Measurements from ENCODE around the gene BANK1. TPM values are rescaled to one million over a fixed set of nuclear protein-coding genes. Genes with fewer than 3 reads are reported as not detected.

BANK1 gene
- total and polyA plus RNA-seq, 5 experiments from 2014 or later, result 0.40 to 13.4 (median 5.8) TPM; not detected in 1

- DNase-seq, result no peak
- Mint-ChIP-seq H3K36me3 (no peaks in the 10 kb centered on the region), H3K4me3 (no peak overlapping the region), H3K9me3 (peaks cover 0 to 4% (median 0%) of the 10 kb centered on the region in 9 donors), H3K27ac (no peak overlapping the region), H3K27me3 (peaks cover 0 to 4% (median 0%) of the 10 kb centered on the region in 5 donors), H3K4me1 (peaks cover 0 to 6% (median 0%) of the 10 kb centered on the region in 4 donors)
- POLR2A ChIA-PET, result no interaction called here
- no peak for ATAC-seq
These were observed 193.3 kb downstream of the BANK1 start for GRCh38 chr4:101983835-101984234.

GRCh38 chr4:101987623-101988243, 197.2 kb downstream of the BANK1 start:
- no peaks in the 10 kb centered on the region for H3K36me3 Mint-ChIP-seq
- peaks cover 0 to 13% (median 0%) of the 10 kb centered on the region in 4 donors for H3K4me1 Mint-ChIP-seq
- DNase-seq, result no peak
- POLR2A ChIA-PET, result no interaction called here
- H3K9me3 Mint-ChIP-seq, result peaks cover 0 to 4% (median 0%) of the 10 kb centered on the region in 9 donors
- H3K4me3 Mint-ChIP-seq, result no peak overlapping the region
- peak overlapping the region in 1 of 10 donors; percentile 3 for H3K27ac Mint-ChIP-seq
- peaks cover 0 to 4% (median 0%) of the 10 kb centered on the region in 5 donors for H3K27me3 Mint-ChIP-seq
- no peak for ATAC-seq

- Mint-ChIP-seq H3K36me3 (no peaks in the 10 kb centered on the region), H3K4me1 (peaks cover 0 to 28% (median 0%) of the 10 kb centered on the region in 4 donors), H3K27ac (no peak overlapping the region), H3K9me3 (peaks cover 0 to 4% (median 0%) of the 10 kb centered on the region in 9 donors), H3K4me3 (no peak overlapping the region), H3K27me3 (peaks cover 0 to 4% (median 0%) of the 10 kb centered on the region in 5 donors)
- POLR2A ChIA-PET, result no interaction called here
- no peak for ATAC-seq
- no peak for DNase-seq
These were observed 199.0 kb downstream of the BANK1 start for GRCh38 chr4:101989551-101989950.

GRCh38 chr4:101992446-101992845, 201.9 kb downstream of the BANK1 start:
- Mint-ChIP-seq H3K4me3 (no peak overlapping the region), H3K27me3 (no peaks in the 10 kb centered on the region), H3K4me1 (peaks cover 0 to 41% (median 0%) of the 10 kb centered on the region in 4 donors), H3K27ac (no peak overlapping the region), H3K36me3 (no peaks in the 10 kb centered on the region), H3K9me3 (peaks cover 0 to 9% (median 4%) of the 10 kb centered on the region in 9 donors)
- ATAC-seq (no peak), DNase-seq (no peak)
- POLR2A ChIA-PET, result no interaction called here

- POLR2A ChIA-PET, result no interaction called here
- no peak for DNase-seq
- H3K36me3 Mint-ChIP-seq, result no peaks in the 10 kb centered on the region
These were observed 202.7 kb downstream of the BANK1 start for GRCh38 chr4:101993002-101993841.

GRCh38 chr4:101993842-101994775, 203.6 kb downstream of the BANK1 start:
- POLR2A ChIA-PET, result no interaction called here
- ATAC-seq, result no peak
- H3K9me3 Mint-ChIP-seq, result peaks cover 0 to 9% (median 4%) of the 10 kb centered on the region in 9 donors
- no peak overlapping the region for H3K27ac Mint-ChIP-seq
- no peak for DNase-seq
- no peak overlapping the region for H3K4me3 Mint-ChIP-seq
- peaks cover 0 to 7% (median 3%) of the 10 kb centered on the region in 5 donors for H3K27me3 Mint-ChIP-seq
- no peaks in the 10 kb centered on the region for H3K36me3 Mint-ChIP-seq
- H3K4me1 Mint-ChIP-seq, result peaks cover 0 to 38% (median 0%) of the 10 kb centered on the region in 4 donors

More at GRCh38 chr4:101993002-101993841, 202.7 kb downstream of the BANK1 start:
- H3K4me1 Mint-ChIP-seq, result peaks cover 0 to 38% (median 0%) of the 10 kb centered on the region in 4 donors
- H3K27me3 Mint-ChIP-seq, result peaks cover 0 to 5% (median 2%) of the 10 kb centered on the region in 5 donors
- H3K27ac Mint-ChIP-seq, result no peak overlapping the region
- peaks cover 0 to 9% (median 4%) of the 10 kb centered on the region in 9 donors for H3K9me3 Mint-ChIP-seq
- no peak overlapping the region for H3K4me3 Mint-ChIP-seq
- no peak for ATAC-seq

GRCh38 chr4:102007959-102008425, 217.5 kb downstream of the BANK1 start:
- DNase-seq (no peak), ATAC-seq (no peak)
- POLR2A ChIA-PET, result no interaction called here
- Mint-ChIP-seq H3K27ac (no peak overlapping the region), H3K4me1 (peaks cover 0 to 12% (median 0%) of the 10 kb centered on the region in 4 donors), H3K4me3 (no peak overlapping the region), H3K27me3 (no peaks in the 10 kb centered on the region), H3K9me3 (no peaks in the 10 kb centered on the region), H3K36me3 (no peaks in the 10 kb centered on the region)

GRCh38 chr4:102008711-102009110, 218.2 kb downstream of the BANK1 start:
- ATAC-seq (no peak), DNase-seq (no peak)
- no peaks in the 10 kb centered on the region for H3K27me3 Mint-ChIP-seq
- H3K27ac Mint-ChIP-seq, result no peak overlapping the region
- POLR2A ChIA-PET, result no interaction called here
- peaks cover 0 to 12% (median 0%) of the 10 kb centered on the region in 4 donors for H3K4me1 Mint-ChIP-seq
- H3K36me3 Mint-ChIP-seq, result no peaks in the 10 kb centered on the region
- H3K9me3 Mint-ChIP-seq, result no peaks in the 10 kb centered on the region
- no peak overlapping the region for H3K4me3 Mint-ChIP-seq

- H3K4me1 Mint-ChIP-seq, result no peaks in the 10 kb centered on the region
- peaks cover 0 to 8% (median 5%) of the 10 kb centered on the region in 5 donors for H3K27me3 Mint-ChIP-seq
- ATAC-seq, result no peak
- H3K9me3 Mint-ChIP-seq, result peaks cover 0 to 4% (median 0%) of the 10 kb centered on the region in 9 donors
- POLR2A ChIA-PET, result no interaction called here
- no peaks in the 10 kb centered on the region for H3K36me3 Mint-ChIP-seq
- DNase-seq, result no peak
- H3K4me3 Mint-ChIP-seq, result no peak overlapping the region
- H3K27ac Mint-ChIP-seq, result no peak overlapping the region
These were observed 231.8 kb downstream of the BANK1 start for GRCh38 chr4:102022343-102022742.

GRCh38 chr4:102027961-102028360, 237.4 kb downstream of the BANK1 start:
- no peak for ATAC-seq
- H3K4me1 Mint-ChIP-seq, result no peaks in the 10 kb centered on the region
- no peak overlapping the region for H3K27ac Mint-ChIP-seq
- H3K4me3 Mint-ChIP-seq, result no peak overlapping the region
- DNase-seq, result no peak
- peaks cover 0 to 10% (median 2%) of the 10 kb centered on the region in 9 donors for H3K9me3 Mint-ChIP-seq
- no peaks in the 10 kb centered on the region for H3K36me3 Mint-ChIP-seq
- POLR2A ChIA-PET, result no interaction called here
- peaks cover 0 to 5% (median 2%) of the 10 kb centered on the region in 5 donors for H3K27me3 Mint-ChIP-seq

- no peak for ATAC-seq
- Mint-ChIP-seq H3K27ac (no peak overlapping the region), H3K4me3 (no peak overlapping the region), H3K9me3 (peaks cover 0 to 12% (median 0%) of the 10 kb centered on the region in 9 donors), H3K36me3 (no peaks in the 10 kb centered on the region), H3K27me3 (peaks cover 0 to 4% (median 3%) of the 10 kb centered on the region in 5 donors), H3K4me1 (no peaks in the 10 kb centered on the region)
- DNase-seq, result no peak
- POLR2A ChIA-PET, result no interaction called here
These were observed 240.9 kb downstream of the BANK1 start for GRCh38 chr4:102031406-102031805.

- Mint-ChIP-seq H3K27me3 (peaks cover 0 to 4% (median 3%) of the 10 kb centered on the region in 5 donors), H3K9me3 (peaks cover 0 to 6% (median 0%) of the 10 kb centered on the region in 9 donors), H3K4me3 (no peak overlapping the region), H3K27ac (no peak overlapping the region), H3K36me3 (no peaks in the 10 kb centered on the region), H3K4me1 (peaks cover 0 to 4% (median 2%) of the 10 kb centered on the region in 4 donors)
- DNase-seq, result no peak
- POLR2A ChIA-PET, result no interaction called here
- ATAC-seq, result no peak
These were observed 245.5 kb downstream of the BANK1 start for GRCh38 chr4:102036016-102036415.
